Erythroblast (primary cell): ENCODE results near the gene SMYD4.

Experiments
- GATA1 ChIP-seq: IDR thresholded peaks from 2 replicates; pipeline ENCODE4 v1.6.1; 2011; ENCODE audit warnings: low read depth, mild to moderate bottlenecking, control low read depth, low read length, moderate library complexity
- POLR2A ChIP-seq: IDR thresholded peaks from 2 replicates; pipeline ENCODE4 v1.6.1; 2011; ENCODE audit warnings: mild to moderate bottlenecking, low read length

DNA sequence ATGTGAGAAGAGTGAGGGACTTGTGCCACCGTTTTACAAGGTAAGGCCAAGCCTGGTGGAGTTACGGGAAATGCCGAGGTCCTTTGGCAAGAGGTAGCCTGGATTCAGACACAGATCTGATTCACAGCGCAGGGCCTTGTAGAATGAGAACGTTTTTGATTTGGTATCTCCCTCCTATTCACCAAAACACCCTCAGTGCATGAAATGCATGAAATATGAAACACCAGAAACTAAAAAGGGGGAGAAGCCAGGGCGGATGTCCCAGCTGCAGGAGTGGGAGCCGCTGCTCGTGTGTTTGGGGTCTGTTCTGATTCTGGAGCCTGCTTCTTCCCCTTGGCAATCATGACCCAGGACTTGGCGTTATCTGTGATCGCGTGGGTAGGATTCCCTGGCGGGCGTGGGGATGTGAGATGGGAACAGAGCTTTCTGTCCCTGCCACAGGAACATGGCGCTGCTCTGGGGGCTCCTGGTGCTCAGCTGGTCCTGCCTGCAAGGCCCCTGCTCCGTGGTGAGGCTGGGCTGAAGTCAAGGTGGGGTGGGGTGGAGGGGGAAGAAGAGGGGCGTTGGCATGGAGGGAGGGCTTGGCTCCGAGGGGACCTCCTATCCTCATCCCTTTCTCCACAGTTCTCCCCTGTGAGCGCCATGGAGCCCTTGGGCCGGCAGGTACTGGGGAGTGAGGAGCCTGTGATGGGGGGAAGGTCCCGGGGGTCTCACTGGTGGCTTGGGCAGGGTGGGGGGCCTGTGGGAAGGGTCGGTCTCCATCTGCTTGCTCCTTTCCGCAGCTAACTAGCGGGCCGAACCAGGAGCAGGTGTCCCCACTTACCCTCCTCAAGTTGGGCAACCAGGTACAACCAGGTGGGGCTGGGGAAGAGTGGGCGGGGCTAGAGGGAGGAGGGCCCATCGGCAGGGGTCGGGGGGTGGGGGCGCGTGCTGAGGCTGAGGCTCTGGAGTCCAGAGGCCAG is 84.9 kb downstream of the SMYD4 start:
- TF ChIP-seq POLR2A = no peak
- no peak for TF ChIP-seq GATA1
